Adrenal gland (tissue), 5 donors: ENCODE measurements around the gene ANK3.

ENCODE experiments used
- POLR2A ChIP-seq, 2 donors: fragments of 450-650 bp; IDR thresholded peaks; one replicate each; pipeline ENCODE4 v1.6.1; 2017; ENCODE audit warnings: antibody characterized with exemption in 2 of 2, mild to moderate bottlenecking in 2 of 2, moderate library complexity in 1 of 2
- TF ChIP-seq, protein P1 (sequence below), 6 experiments: fragments of 450-650 bp in 4 of 6; fragments of 200-600 bp in 2 of 6; sonication (generic) in 1 of 6; IDR thresholded peaks; 1 replicate in 5 of 6; 2 replicates in 1 of 6; pipeline versions ENCODE4 v1.5.1 to v1.8.0; 2016 to 2021; ENCODE audit warnings: antibody characterized with exemption in 6 of 6, mild to moderate bottlenecking in 2 of 6, moderate library complexity in 1 of 6
- donor health status: DM: no; HTN: no; CAD: no.

GRCh38 chr10:60082341-60082740 is 307.3 kb downstream of the ANK3 start:
- TF ChIP-seq, protein P1, sequence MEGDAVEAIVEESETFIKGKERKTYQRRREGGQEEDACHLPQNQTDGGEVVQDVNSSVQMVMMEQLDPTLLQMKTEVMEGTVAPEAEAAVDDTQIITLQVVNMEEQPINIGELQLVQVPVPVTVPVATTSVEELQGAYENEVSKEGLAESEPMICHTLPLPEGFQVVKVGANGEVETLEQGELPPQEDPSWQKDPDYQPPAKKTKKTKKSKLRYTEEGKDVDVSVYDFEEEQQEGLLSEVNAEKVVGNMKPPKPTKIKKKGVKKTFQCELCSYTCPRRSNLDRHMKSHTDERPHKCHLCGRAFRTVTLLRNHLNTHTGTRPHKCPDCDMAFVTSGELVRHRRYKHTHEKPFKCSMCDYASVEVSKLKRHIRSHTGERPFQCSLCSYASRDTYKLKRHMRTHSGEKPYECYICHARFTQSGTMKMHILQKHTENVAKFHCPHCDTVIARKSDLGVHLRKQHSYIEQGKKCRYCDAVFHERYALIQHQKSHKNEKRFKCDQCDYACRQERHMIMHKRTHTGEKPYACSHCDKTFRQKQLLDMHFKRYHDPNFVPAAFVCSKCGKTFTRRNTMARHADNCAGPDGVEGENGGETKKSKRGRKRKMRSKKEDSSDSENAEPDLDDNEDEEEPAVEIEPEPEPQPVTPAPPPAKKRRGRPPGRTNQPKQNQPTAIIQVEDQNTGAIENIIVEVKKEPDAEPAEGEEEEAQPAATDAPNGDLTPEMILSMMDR (IDR thresholded peaks at IDR 0.05): no peak
- no peak for TF ChIP-seq POLR2A (IDR thresholded peaks at IDR 0.05)
